Calu3 (cell line): Measurements from ENCODE around the gene DGKI. TPM values are rescaled to one million over a fixed set of nuclear protein-coding genes. Genes with fewer than 3 reads are reported as not detected.

Source experiments
- BruUV-seq: library from RNA; stranded (reverse); fragments of 400-500 nt; replicated peaks from 2 replicates; lab custom pipeline; 2021; lab: Mats Ljungman, UMichigan
- CTCF ChIA-PET: fragments of 300-600 bp; sonication (Branson Sonifier 250); formaldehyde crosslinking; loops from one replicate; lab custom pipeline; 2022; ENCODE audit warnings: antibody characterized with exemption; lab: Charles Lee
- DNase-seq: peaks from one replicate; pipeline ENCODE4 v3.0.0; 2022
- H3K27ac Mint-ChIP-seq: one replicate; pipeline ENCODE4 v1.8.0; 2022; ENCODE audit warnings: mixed read lengths; ENCODE audit not compliant: unreplicated experiment
- H3K27me3 Mint-ChIP-seq: one replicate; pipeline ENCODE4 v1.8.0; 2022; ENCODE audit warnings: mixed read lengths; ENCODE audit not compliant: unreplicated experiment
- H3K36me3 Mint-ChIP-seq: one replicate; pipeline ENCODE4 v1.8.0; 2022; ENCODE audit warnings: mild to moderate bottlenecking, moderate library complexity, mixed read lengths; ENCODE audit not compliant: insufficient read depth, unreplicated experiment
- H3K4me1 Mint-ChIP-seq: one replicate; pipeline ENCODE4 v1.8.0; 2022; ENCODE audit warnings: mild to moderate bottlenecking, low read depth, mixed read lengths; ENCODE audit not compliant: unreplicated experiment
- H3K4me3 Mint-ChIP-seq: one replicate; pipeline ENCODE4 v1.8.0; 2022; ENCODE audit warnings: mild to moderate bottlenecking, low read depth, moderate library complexity, mixed read lengths; ENCODE audit not compliant: unreplicated experiment
- H3K9me3 Mint-ChIP-seq: one replicate; pipeline ENCODE4 v1.8.0; 2022; ENCODE audit warnings: low read depth, mixed read lengths; ENCODE audit not compliant: unreplicated experiment
- CTCF ChIP-seq: fragments of 200-600 bp; IDR thresholded peaks from one replicate; pipeline ENCODE4 v1.8.0; 2022; ENCODE audit warnings: antibody characterized with exemption; ENCODE audit not compliant: unreplicated experiment
- intact Hi-C: fragments of 100-400 bp; cut with micrococcal nuclease; formaldehyde crosslinking; loops from one replicate; pipeline ENCODE4 v1.10.0; 2022; ENCODE audit not compliant: unreplicated experiment
- total RNA-seq: library from RNA; stranded (reverse); gene quantifications from 2 replicates; pipeline ENCODE4 v1.2.3, GENCODE V29; 2022

The DGKI gene
- total RNA-seq, 1 experiment from 2014 or later, result not detected

GRCh38 chr7:137810248-137810647 lies 36.5 kb downstream of the DGKI start:
- H3K36me3 Mint-ChIP-seq, result no peaks in the 10 kb centered on the region
- CTCF ChIA-PET, result no interaction called here
- DNase-seq, result no peak
- no peaks in the 10 kb centered on the region for H3K9me3 Mint-ChIP-seq
- TF ChIP-seq CTCF, result no peak
- H3K4me1 Mint-ChIP-seq, result no peaks in the 10 kb centered on the region
- H3K27ac Mint-ChIP-seq, result no peak overlapping the region
- H3K4me3 Mint-ChIP-seq, result no peak overlapping the region
- intact Hi-C loops, result no loop called here
- no TSS peak for BruUV-seq
- peaks cover 15% of the 10 kb centered on the region for H3K27me3 Mint-ChIP-seq

- DNase-seq, result no peak
- Mint-ChIP-seq H3K9me3 (no peaks in the 10 kb centered on the region), H3K27ac (no peak overlapping the region), H3K27me3 (peaks cover 52% of the 10 kb centered on the region), H3K4me1 (no peaks in the 10 kb centered on the region), H3K36me3 (no peaks in the 10 kb centered on the region), H3K4me3 (no peak overlapping the region)
- no TSS peak for BruUV-seq
- CTCF ChIA-PET, result no interaction called here
- intact Hi-C loops, result no loop called here
- no peak for TF ChIP-seq CTCF
Measured at GRCh38 chr7:137804836-137805235, 41.9 kb downstream of the DGKI start.

- DNase-seq, result no peak
- H3K9me3 Mint-ChIP-seq, result peaks cover 2% of the 10 kb centered on the region
- H3K4me1 Mint-ChIP-seq, result no peaks in the 10 kb centered on the region
- no peak overlapping the region for H3K4me3 Mint-ChIP-seq
- CTCF ChIA-PET, result no interaction called here
- no TSS peak for BruUV-seq
- intact Hi-C loops, result no loop called here
- H3K36me3 Mint-ChIP-seq, result no peaks in the 10 kb centered on the region
- H3K27me3 Mint-ChIP-seq, result peaks cover 50% of the 10 kb centered on the region
- no peak for TF ChIP-seq CTCF
- no peak overlapping the region for H3K27ac Mint-ChIP-seq
Measured at GRCh38 chr7:137801491-137801890, 45.3 kb downstream of the DGKI start.

GRCh38 chr7:137801003-137801402 lies 45.8 kb downstream of the DGKI start:
- intact Hi-C loops, result no loop called here
- no peaks in the 10 kb centered on the region for H3K4me1 Mint-ChIP-seq
- H3K9me3 Mint-ChIP-seq, result peaks cover 3% of the 10 kb centered on the region
- CTCF ChIA-PET, result no interaction called here
- no peak for TF ChIP-seq CTCF
- H3K27ac Mint-ChIP-seq, result no peak overlapping the region
- no TSS peak for BruUV-seq
- peaks cover 46% of the 10 kb centered on the region for H3K27me3 Mint-ChIP-seq
- DNase-seq, result no peak
- no peak overlapping the region for H3K4me3 Mint-ChIP-seq
- no peaks in the 10 kb centered on the region for H3K36me3 Mint-ChIP-seq
